ENCODE results near the gene DNAH8. TPM values are rescaled to one million over a fixed set of nuclear protein-coding genes. Genes with fewer than 3 reads are reported as not detected.
"Not testable (repeated sequence)": the region's sequence is repeated elsewhere in the genome, so short reads cannot be mapped to it uniquely, and the experiment has no call there.

The DNAH8 gene
- total RNA-seq, 1 experiment from 2014 or later = not detected

DNA sequence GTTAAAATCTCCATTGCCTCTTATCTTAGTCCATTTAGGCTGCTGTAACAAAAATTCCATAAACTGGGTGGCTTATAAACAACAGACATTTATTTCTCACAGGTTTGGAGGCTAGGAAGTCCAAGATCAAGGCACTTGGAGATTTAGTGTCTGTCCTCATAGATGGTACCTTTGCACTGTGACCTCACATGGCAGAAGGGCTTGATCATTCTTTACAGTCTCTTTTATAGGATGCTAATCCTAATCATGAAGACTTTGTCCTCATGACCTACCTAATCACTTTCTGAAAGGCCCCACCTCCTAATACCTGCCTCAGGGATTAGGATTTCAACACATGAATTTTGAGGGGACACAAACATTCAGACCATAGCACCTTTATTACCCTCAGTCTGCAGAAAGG is 18.8 kb upstream of the DNAH8 start:
- no peak for ATAC-seq
- Histone ChIP-seq H3K27ac (ENCODE audit: low read length) (no peak overlapping the region), H3K4me3 (ENCODE audit: low read depth in 2 of 2, low read length in 2 of 2) (no peak overlapping the region), H3K4me1 (ENCODE audit: control insufficient read depth, insufficient read depth, low read length) (no peaks in the 10 kb centered on the region), H3K36me3 (ENCODE audit: control insufficient read depth, insufficient read depth, low read length) (no peaks in the 10 kb centered on the region), H3K9me3 (ENCODE audit: control insufficient read depth, insufficient read depth, low read depth, low read length) (peaks cover 6% of the 10 kb centered on the region; the same call in 1 of the 2 replicates), H3K27me3 (ENCODE audit: control insufficient read depth, insufficient read depth, low read length) (no peaks in the 10 kb centered on the region)
- intact Hi-C loops (cut with micrococcal nuclease; ENCODE audit: unreplicated experiment) (no loop called here), in situ Hi-C loops (cut with HindIII; ENCODE audit: low pct_unique_long_range_greater_than_20kb, low sequenced_read_pairs) (no loop called here)
- DNase-seq (ENCODE audit: low read depth, low spot score) = no peak
- ChIA-PET POLR2A (no interaction called here), CTCF (no interaction called here)
- BruUV-seq (replicated peaks) = no TSS peak
- no peak for TF ChIP-seq POLR2AphosphoS5 (IDR thresholded peaks at IDR 0.05; ENCODE audit: low read depth, low read length)
- TF ChIP-seq SIN3A (IDR thresholded peaks at IDR 0.05; ENCODE audit: borderline replicate concordance, insufficient read depth, low read depth, low read length) = no peak
- TF ChIP-seq, protein P1, sequence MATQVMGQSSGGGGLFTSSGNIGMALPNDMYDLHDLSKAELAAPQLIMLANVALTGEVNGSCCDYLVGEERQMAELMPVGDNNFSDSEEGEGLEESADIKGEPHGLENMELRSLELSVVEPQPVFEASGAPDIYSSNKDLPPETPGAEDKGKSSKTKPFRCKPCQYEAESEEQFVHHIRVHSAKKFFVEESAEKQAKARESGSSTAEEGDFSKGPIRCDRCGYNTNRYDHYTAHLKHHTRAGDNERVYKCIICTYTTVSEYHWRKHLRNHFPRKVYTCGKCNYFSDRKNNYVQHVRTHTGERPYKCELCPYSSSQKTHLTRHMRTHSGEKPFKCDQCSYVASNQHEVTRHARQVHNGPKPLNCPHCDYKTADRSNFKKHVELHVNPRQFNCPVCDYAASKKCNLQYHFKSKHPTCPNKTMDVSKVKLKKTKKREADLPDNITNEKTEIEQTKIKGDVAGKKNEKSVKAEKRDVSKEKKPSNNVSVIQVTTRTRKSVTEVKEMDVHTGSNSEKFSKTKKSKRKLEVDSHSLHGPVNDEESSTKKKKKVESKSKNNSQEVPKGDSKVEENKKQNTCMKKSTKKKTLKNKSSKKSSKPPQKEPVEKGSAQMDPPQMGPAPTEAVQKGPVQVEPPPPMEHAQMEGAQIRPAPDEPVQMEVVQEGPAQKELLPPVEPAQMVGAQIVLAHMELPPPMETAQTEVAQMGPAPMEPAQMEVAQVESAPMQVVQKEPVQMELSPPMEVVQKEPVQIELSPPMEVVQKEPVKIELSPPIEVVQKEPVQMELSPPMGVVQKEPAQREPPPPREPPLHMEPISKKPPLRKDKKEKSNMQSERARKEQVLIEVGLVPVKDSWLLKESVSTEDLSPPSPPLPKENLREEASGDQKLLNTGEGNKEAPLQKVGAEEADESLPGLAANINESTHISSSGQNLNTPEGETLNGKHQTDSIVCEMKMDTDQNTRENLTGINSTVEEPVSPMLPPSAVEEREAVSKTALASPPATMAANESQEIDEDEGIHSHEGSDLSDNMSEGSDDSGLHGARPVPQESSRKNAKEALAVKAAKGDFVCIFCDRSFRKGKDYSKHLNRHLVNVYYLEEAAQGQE (IDR thresholded peaks at IDR 0.05; ENCODE audit: insufficient read depth in 1 of 2, low read depth in 2 of 2, low read length in 1 of 2) = no peak

DNA sequence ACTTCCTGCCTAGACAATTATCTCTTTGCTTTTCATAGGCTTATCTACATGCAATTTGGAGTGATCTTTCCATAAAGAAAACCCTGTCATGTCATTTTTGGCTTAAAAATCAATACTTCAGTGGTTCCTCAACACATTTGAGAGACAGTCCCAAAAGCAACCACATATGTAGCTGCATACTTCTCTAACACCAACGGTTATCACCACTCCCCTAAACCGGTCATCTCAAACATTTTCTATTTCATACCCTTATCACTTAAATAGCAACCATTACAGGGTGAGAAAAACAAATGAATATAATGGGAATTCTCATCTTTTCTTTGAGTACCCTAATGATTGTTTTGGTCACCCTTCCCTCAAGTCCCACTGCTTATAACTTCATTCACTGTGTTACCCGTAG is 17.3 kb upstream of the DNAH8 start:
- peaks cover 6% of the 10 kb centered on the region; the same call in 1 of the 2 replicates for H3K9me3 ChIP-seq (ENCODE audit: control insufficient read depth, insufficient read depth, low read depth, low read length)
- H3K27ac ChIP-seq (ENCODE audit: low read length) = no peak overlapping the region
- no peak for ATAC-seq
- no peaks in the 10 kb centered on the region for H3K4me1 ChIP-seq (ENCODE audit: control insufficient read depth, insufficient read depth, low read length)
- intact Hi-C loops (cut with micrococcal nuclease; ENCODE audit: unreplicated experiment) = loop anchor here (1.0 kb wide), 1 partner anchor 29 kb away; no protein-coding TSS in a partner anchor
- DNase-seq (ENCODE audit: low read depth, low spot score) = no peak
- no TSS peak for BruUV-seq (replicated peaks)
- ChIA-PET POLR2A (no interaction called here), CTCF (no interaction called here)
- in situ Hi-C loops (cut with HindIII; ENCODE audit: low pct_unique_long_range_greater_than_20kb, low sequenced_read_pairs) = no loop called here
- no peaks in the 10 kb centered on the region for H3K36me3 ChIP-seq (ENCODE audit: control insufficient read depth, insufficient read depth, low read length)
- no peak overlapping the region for H3K4me3 ChIP-seq (ENCODE audit: low read depth in 2 of 2, low read length in 2 of 2)
- TF ChIP-seq, protein P1 (IDR thresholded peaks at IDR 0.05; ENCODE audit: insufficient read depth in 1 of 2, low read depth in 2 of 2, low read length in 1 of 2) = no peak
- TF ChIP-seq POLR2AphosphoS5 (IDR thresholded peaks at IDR 0.05; ENCODE audit: low read depth, low read length) = no peak
- TF ChIP-seq SIN3A (IDR thresholded peaks at IDR 0.05; ENCODE audit: borderline replicate concordance, insufficient read depth, low read depth, low read length) = no peak
- no peak for TF ChIP-seq TCF7L2 (IDR thresholded peaks at IDR 0.05; ENCODE audit: low read depth, low read length)
- H3K27me3 ChIP-seq (ENCODE audit: control insufficient read depth, insufficient read depth, low read length) = no peaks in the 10 kb centered on the region

DNA sequence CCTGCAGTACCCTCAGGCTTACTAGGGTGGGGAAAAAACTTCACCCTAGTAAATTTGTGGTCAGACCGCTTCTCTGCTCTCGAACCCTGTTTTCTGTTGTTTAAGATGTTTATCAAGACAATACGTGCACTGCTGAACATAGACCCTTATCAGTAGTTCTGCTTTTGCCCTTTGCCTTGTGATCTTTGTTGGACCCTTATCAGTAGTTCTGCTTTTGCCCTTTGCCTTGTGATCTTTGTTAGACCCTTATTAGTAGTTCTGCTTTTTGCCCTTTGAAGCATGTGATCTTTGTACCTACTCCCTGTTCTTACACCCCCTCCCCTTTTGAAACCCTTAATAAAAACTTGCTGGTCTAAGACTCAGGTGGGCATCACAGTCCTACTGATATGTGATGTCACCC is 15.4 kb upstream of the DNAH8 start:
- BruUV-seq (replicated peaks); H3K4me1 ChIP-seq (ENCODE audit: control insufficient read depth, insufficient read depth, low read length); POLR2A ChIA-PET; H3K4me3 ChIP-seq (ENCODE audit: low read depth in 2 of 2, low read length in 2 of 2); DNase-seq (ENCODE audit: low read depth, low spot score); H3K9me3 ChIP-seq (ENCODE audit: control insufficient read depth, insufficient read depth, low read depth, low read length); intact Hi-C loops (cut with micrococcal nuclease; ENCODE audit: unreplicated experiment); H3K27me3 ChIP-seq (ENCODE audit: control insufficient read depth, insufficient read depth, low read length); in situ Hi-C loops (cut with HindIII; ENCODE audit: low pct_unique_long_range_greater_than_20kb, low sequenced_read_pairs); CTCF ChIA-PET; ATAC-seq; H3K36me3 ChIP-seq (ENCODE audit: control insufficient read depth, insufficient read depth, low read length); H3K27ac ChIP-seq (ENCODE audit: low read length): not testable (repeated sequence)

All from Panc1 (cell line).